Cardiac septum (tissue), 1 donor: Measurements from ENCODE around the gene HAUS7. TPM values are rescaled to one million over a fixed set of nuclear protein-coding genes. Genes with fewer than 3 reads are reported as not detected.

Source experiments
- DNase-seq: peaks from one replicate; pipeline ENCODE4 v3.0.0-alpha.2; 2020; ENCODE audit warnings: low spot score
- intact Hi-C: fragments of 100-400 bp; cut with DNase I; formaldehyde crosslinking; loops from one replicate; pipeline ENCODE4 v1.14.0; 2022
- total RNA-seq: library from RNA; stranded (reverse); fragmentation: NEBNext Ultra II Directional; extraction: Animal tissue kit (Norgen Biotek cat#: 25700); gene quantifications from one replicate; pipeline ENCODE4 v1.2.1, GENCODE V29; 2021
- donor health status: DM: no; HTN: no; CAD: no.

HAUS7 gene
- total RNA-seq, 1 donor from 2014 or later: 13.4 TPM

DNA sequence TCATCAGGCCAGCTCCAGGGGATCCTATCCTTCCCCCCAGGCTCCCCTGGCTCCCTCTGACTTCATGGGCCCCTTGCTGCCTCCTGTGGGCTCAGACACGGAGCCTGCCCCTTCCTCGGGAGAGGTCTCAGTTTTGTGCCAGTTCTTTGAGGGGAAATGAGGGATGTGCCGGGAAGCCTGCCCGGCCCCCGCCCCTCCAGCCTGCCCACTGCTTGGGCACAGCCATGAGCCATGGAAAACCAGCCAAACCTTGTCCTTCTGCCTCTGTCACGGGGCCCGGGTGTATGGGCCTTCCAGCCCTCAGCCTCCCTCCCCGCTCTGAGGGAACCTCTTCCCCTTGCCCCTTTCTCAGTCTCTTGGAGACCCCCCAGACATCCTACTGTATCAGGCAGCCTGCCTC is 31.2 kb upstream of the HAUS7 start:
- intact Hi-C loops: no loop called here
- no peak for DNase-seq

DNA sequence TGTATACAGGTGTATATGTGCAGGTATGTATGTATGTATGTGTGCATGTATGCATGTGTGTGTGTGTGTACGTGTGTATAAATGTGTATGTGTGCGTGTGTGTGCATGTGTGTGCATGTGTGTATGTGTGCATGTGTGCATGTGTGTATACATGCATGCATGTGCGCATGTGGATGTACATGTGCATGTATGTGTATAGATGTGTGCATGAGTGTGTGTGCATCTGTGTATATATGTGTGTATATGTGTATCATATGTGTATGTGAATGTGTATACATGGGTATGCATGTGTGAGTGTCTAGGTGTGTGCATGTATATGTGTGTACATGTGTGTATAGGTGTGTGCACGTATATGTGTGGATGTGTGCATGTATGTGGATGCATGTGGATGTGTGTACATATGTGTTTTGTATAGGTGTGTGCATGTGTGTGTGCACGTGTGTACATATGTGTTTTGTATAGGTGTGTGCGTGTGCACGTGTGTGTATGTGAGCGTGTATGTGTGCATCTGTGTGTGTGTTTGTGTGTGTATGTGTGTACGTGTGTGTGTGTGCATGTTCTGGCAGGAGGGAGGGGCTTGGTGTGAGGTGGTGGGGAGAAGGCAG is 30.4 kb upstream of the HAUS7 start:
- intact Hi-C loops: no loop called here
- no peak for DNase-seq

DNA sequence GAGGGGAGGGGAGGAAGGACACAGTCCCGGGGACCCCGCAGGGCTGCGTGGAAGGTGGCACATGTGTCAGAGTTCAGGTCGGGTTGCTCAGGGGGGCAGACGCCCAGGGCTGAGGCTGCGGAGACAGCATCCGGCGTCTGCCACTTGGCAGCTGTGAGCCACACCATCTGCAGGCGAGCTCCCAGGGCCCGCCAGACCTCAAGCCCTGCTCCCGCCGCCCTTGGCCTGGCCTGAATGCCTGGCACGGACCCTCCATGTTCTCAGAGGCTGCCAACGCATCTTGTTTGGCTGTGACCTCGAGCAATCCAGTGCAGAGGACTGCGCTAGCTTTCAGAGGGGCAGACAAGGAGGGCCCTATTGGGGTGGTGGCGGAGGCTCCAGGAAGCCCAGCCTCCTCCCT is 29.5 kb upstream of the HAUS7 start:
- DNase-seq: no peak

DNA sequence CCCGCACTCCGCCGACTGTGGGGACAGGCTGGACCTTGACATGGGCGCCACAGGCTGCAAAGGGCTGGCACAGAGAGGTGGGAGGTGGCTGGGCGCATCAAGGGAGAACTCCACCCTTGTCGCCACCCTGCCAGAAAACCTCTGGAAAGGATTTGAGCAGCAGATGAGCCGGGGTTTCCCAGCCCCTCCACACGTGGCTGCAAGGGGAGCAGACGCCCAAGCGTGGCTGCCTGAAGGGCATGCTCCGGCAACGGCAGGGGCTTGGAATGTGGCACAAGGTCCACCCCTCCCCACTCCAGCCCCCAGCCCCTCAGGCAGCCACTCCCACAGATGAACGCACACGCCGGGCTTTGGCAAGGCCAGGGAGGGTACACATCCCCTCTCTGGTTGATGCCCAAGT is 29.0 kb upstream of the HAUS7 start:
- no peak for DNase-seq
- intact Hi-C loops: no loop called here

More for the DNA sequence above, 29.5 kb upstream of the HAUS7 start:
- intact Hi-C loops: no loop called here

DNA sequence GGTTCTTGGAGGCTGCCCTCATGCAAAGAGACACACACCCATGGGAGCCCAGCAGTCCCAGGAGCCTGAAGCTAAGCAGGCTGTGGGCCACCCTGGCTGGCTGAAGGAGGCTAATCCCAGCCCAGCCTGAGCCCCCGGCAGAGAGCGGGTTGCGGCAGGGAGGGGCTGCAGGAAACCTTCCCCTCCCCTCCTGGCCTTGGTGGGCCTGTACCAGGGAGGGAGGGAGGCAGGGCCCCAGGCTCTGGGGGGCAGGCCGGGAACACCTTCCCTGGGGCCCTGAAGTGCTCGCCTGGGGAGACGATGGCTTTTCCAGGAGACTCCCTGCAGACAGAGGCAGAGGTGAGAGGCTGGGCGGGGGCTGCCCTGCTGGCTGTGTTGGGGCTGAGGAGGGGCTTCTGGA is 28.1 kb upstream of the HAUS7 start:
- DNase-seq: no peak
- intact Hi-C loops: no loop called here

DNA sequence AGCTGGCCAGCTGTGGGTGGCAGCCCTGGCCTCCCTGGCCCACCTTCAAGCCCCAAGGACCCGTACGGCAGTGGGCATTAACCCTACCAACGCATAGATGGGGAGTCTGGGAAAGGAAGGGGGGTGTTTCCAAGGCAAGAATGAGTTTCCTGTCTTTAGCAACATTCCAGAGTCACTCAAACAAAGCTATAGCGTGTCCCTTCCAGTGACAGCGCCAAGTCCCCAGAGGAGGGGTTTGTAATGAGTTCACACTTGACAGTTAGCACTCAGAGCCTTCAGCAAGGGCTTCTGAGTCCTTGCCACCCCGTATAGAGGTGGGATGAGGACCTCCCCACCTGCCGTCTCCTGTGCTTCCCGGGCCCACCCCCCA is 26.2 kb upstream of the HAUS7 start:
- no peak for DNase-seq
- intact Hi-C loops: no loop called here

DNA sequence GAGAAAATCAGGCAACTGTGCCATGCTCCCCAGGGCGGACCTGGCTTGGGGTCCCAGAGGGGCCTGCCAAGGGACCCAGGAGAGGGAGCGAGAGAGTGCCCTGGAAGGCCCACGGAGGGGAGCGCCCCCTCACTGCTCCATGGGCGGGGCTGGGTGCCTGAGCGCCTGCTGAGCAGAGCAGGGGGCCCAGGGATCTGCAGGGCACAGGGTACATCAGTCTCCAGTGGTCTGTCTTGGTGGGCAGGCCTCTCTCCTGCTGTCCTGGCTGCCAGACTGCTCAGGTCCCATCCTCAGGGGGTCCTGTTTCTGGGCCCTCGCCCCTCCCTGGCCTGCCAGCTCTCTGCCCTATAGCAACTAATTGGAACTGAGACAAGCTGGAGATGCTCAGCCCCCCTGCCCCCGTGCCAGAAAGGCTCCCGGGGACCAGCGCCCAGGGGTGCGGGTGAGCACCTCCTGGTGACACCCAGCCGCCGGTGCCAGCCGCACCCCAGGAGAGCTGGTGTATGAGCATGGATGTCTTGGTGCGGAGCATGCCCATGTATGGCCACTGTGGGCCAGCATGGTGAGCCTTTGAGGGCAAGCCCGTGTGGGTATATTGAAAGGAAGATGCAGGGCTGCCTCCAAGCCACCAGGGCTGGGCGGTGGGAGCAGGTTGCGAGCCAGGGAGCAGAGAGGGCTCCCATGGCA is 25.7 kb upstream of the HAUS7 start:
- intact Hi-C loops: loop anchor here (2.0 kb wide), 1 partner anchor 19 kb away; no protein-coding TSS in a partner anchor
- no peak for DNase-seq

DNA sequence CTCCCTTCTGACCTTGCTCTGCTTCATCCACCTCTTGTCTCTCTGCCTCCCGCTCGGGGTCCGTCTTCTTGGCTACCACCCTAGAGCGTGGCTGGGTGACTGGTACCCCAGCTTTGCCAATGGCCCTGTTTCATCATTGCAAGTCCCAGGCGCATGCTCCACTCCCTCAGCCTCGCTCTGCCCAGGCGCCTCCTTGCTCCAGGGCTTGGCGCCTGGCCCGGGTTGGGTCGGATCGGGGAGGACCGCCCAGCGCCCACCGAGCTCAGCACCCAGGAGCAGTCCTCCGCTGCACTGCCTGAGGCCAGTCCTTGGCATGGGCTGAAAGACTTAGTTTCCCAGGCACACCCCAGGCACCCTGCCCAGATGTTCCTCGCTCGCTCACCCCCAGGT is 25.0 kb upstream of the HAUS7 start:
- no peak for DNase-seq
- intact Hi-C loops: loop anchor here (2.0 kb wide), 1 partner anchor 19 kb away; no protein-coding TSS in a partner anchor

DNA sequence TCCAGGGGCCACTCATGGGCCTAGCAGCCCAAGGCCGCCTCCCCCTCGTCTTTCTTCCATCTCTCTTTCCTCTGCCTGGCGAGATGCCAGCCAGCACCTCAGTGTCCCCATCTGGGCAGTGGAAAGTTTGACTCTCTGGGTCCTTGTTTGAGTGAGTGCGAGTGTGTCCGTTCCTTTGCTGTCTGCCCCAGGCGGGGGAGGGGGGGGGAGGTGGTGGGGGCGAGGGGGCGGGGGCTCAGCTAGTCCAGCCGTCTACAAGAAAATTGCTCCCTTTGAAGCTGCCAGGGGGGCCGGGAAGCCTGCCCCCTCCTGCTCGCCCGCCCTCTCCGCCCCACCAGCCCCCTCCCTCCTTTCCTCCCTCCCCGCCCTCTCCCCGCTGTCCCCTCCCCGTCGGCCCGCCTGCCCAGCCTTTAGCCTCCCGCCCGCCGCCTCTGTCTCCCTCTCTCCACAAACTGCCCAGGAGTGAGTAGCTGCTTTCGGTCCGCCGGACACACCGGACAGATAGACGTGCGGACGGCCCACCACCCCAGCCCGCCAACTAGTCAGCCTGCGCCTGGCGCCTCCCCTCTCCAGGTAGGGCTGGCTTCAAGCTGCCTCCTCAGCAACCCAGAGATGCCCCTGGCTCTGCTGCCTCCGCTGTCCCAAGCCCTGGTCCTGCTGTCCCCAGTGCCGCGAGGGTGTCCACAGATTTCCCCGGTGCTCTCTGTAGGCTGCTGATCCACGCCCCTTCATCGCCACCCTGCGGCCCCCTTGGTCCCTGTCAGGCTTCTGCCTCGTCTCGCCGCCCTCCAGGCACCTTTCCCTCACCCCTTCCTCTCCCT is 24.4 kb upstream of the HAUS7 start, which contains the start of gene BGN:
Gene BGN, plus strand, starts transcription at position 440 of the 821 bp plus-strand sequence. CDS start 9,652 bp downstream, outside the sequence.
- DNase-seq: no peak
- intact Hi-C loops: loop anchor here (2.0 kb wide), 1 partner anchor 18 kb away; no protein-coding TSS in a partner anchor

DNA sequence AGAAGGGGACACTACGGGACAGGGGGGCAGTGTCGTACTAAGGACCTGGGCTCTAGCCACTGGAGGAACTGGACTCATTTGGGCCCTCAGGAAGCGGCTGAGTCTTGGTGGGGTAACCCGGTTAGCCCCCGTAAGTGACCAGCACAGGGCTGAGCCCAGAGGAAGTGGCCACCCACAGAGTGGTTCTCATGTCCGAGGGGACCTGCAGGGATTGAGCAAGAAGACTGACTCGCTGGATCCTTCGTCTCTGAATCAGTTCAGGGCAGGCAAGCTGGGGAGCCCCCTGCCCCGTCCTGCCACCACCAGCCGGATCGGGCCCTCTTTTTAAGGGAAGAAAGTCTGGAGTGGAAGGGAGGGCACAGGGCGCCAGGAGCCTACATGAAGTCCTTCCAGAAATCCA is 23.7 kb upstream of the HAUS7 start:
- intact Hi-C loops: loop anchor here (2.0 kb wide), 1 partner anchor 17 kb away; no protein-coding TSS in a partner anchor
- no peak for DNase-seq

DNA sequence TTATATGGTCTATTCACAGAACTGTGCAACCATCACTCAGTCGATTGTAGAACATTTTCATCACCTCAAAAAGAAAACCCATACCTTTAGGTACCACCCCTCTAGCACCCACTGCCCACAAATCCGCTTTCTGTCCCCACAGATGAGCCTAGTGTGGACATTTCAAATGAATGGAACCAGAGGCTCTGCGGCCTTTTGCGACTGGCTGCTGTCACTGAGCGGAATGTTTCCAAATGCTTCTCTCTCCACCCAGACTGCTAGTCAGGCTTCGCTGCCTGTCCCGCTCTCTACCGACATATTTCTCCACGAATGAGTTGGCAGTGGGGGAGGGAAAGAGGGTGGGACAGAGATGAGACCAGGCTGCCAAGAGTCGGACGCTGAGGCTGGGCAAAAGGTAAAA is 22.7 kb upstream of the HAUS7 start:
- intact Hi-C loops: no loop called here
- DNase-seq: no peak

DNA sequence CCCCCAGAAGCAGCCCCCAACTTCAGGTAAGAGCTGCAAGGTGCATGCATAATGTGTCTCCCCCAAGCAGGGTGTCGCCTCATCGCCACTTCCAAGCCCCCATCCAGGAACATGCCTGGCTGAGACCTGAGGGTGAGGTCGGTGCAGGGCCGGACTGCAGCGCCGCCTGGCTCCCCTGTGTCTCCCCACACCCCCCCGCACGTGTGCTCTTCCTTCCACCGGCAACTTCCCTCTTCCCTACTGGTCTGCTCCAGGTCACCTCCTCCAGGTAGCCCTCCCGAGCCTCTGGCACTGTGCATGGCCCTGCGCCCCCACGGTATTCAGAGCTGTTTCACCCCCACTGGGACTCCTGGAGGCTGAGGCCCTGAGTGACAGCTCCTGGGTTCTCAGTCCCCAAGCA is 22.2 kb upstream of the HAUS7 start:
- intact Hi-C loops: no loop called here
- DNase-seq: no peak

DNA sequence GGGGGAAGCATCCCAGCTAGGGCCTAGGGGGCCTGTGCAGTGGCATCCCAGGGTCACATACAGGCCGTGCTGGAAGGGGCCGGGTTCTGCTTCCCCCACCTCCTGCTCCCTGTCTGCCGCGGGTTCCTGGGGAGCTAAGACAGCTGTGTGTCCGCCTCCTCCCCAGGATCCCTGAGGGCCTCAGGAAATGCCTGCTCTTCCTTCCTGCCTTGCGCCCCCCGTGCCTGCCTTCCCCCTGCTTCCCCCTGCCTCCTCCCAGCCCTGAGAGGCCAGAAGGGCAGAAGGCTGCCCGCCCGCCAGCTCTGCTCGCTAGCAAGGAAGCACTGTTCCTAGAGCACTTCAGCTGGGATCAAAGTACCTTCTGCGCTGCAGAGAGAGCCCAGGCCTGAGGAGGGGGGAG is 21.5 kb upstream of the HAUS7 start:
- intact Hi-C loops: no loop called here
- no peak for DNase-seq

DNA sequence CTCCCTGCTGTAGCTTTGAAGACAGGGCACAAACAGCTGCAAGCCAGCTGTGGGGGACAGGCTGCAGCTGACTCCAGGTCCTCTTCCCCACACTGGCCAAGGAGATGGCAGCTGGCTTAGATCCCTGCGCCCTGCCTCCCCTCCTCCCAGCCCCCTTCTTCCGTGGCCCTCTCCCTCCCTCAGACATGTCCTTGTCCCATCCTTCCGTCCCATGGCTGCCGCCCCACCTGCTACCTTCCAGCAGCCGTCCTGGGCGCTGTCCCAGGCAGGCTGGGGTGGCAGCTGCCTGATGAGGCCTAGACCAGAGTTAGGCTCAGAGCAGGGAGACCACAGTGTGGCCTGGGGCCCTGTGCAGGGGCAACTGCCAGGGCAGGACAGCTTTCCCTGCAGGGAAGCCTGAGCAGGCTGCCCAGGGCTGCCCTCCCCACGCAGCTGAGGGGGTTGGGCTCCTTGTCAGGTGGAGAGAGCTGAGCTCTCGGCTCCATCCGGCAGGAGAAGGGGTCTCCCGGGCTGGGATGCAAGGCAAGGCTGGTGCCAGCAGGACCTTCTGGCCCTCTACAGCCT is 21.1 kb upstream of the HAUS7 start:
- intact Hi-C loops: no loop called here
- no peak for DNase-seq

DNA sequence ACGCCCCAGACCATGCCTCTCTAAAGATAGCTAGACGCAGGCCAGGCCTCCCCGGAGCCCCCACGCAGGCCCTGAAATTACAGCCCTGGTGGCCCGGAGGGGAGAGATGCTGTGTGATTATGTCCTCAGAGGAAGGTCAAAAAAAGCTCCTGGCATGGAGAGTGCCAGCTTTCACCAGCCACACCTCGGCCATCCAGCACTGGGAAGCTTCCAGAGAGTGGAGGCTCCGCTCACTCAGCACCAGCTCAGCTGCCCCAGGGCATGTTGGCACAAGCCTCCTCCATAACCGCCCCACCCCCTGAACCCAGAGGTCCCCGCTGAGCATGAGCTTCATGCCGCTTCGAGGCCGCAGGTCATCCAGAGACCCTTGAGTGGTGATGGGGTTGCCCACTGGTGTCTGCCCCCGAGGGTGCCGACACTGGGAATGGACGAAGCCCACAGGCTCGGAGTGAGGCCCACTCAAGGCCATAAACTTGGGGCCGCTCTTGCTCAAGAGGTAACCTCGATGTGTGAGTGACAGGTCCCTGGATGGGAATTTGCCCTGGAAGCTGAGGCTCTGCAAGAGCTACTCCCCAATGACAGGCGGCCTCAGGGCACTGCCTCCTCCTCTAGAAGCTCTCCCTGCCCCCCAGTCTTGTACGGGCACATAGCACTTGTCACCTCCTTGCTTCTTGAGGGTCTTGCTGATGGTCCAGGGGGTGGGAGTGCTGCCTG is 20.0 kb upstream of the HAUS7 start:
- intact Hi-C loops: no loop called here
- DNase-seq: no peak

DNA sequence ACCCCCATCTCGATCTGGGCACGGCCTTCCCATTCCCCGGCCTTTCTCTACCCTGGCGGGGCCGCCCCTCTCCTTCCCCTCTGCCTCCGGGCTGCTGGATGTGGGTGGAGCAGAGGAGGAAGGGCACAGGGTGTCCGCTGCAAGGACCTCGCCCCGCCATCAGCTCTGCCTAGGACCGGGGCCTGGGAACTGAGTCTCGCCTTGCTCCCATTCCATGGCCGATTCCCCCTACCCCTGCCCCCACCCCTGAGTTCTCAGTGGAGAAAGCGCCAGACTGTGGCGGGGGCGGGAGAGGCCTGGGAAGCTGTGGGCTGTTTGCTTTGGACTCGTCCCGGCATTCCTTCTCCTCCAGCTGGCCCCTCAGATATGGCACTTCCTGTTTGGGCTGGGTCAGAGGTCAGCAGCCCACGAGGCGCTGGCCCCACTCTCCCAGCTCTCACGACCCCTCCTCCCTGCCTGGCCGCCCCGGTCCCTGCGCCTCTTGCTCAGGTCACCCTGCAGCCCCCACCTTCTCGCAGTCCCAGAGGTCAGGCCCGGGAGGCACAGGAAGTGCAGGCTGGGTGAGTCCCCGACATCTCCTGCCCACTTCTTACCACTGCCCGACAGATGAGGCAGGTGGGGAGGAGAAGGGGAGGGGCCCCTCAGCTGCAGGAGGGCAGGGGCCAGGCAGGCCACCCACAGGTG is 18.0 kb upstream of the HAUS7 start:
- no peak for DNase-seq
- intact Hi-C loops: no loop called here

DNA sequence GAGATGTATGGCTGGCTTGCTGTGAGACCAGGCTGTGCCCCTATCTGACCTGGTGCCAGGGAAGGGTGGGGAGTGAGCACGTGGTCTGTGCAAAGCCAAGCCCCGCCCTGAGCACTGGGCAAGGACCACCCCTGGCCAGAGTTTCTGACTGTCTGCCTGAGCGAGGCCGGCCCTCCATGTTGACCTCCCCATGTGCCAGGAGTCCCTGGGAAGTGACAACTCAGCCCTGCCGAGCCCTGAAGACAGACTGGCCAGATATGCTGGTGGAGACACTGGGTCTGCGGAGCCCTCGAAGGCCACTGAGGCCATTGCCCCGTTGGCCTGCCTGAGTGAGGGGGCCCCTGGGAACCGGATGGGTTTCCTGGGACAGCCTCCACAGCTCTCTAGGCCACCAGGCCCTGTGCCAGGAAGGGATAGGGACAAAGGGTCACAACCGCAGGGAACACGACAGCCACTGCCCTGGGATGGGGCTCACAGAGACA is 17.3 kb upstream of the HAUS7 start:
- DNase-seq: no peak
- intact Hi-C loops: no loop called here

DNA sequence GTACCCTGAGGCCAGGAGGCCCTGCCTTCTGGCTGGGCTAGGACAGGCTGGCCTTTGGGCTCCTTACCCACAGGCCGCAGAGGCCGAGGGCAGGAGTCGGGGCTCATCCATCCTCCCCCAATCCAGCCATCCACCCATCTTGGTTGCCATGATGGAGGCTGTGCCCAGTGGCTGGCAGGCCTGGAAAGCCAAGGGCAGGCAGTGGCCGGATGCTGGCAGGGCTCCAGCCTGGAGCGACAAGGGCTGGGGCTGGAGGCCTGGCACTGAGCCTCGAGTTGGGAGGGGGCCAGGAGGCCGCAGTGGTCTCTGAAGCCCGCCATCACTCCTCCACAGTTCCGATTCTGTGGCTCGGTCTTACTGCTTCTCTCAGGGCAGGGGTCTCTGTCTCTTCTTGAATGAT is 15.8 kb upstream of the HAUS7 start:
- intact Hi-C loops: no loop called here
- no peak for DNase-seq
